Parietal lobe (tissue), 1 donor: ENCODE results near the gene FGD3. TPM values are rescaled to one million over a fixed set of nuclear protein-coding genes. Genes with fewer than 3 reads are reported as not detected.

ENCODE experiments used
- total RNA-seq: library from RNA; depleted of rRNA; stranded (reverse); fragments of >200 nt; gene quantifications from one replicate; pipeline ENCODE4 v1.2.3, GENCODE V29; 2014

FGD3 gene
- total RNA-seq, result 32.2 TPM

GRCh38 chr9:92947268-92948037 is at the start of gene FGD3:
Gene FGD3 (plus strand): TSS chr9:92947523. CDS start chr9:92976257, 28,734 bp downstream.

GRCh38 chr9:93058355-93059010 is 111.2 kb downstream of the FGD3 start, which contains the start of gene SUSD3:
Gene SUSD3 (plus strand): TSS chr9:93058701. CDS start chr9:93058743, 42 bp downstream.

Other genes with a start within 250 kb of the FGD3 start
- gene BICD2, start 182.7 kb upstream of the FGD3 start, total RNA-seq, result 42.6 TPM
- 85.4 TPM for gene ZNF484, start 69.5 kb upstream of the FGD3 start, total RNA-seq
- 1.3 TPM for gene SUSD3, start 111.2 kb downstream of the FGD3 start, total RNA-seq
- gene CARD19, start 148.7 kb downstream of the FGD3 start, total RNA-seq, result 17.5 TPM
- 7.8 TPM for gene NINJ1, start 186.7 kb downstream of the FGD3 start, total RNA-seq
- 86.1 TPM for gene WNK2, start 236.6 kb downstream of the FGD3 start, total RNA-seq